Stomach (tissue), 4 donors: Measurements from ENCODE around the gene LRRC75B.

Experiments
- EP300 ChIP-seq: sonication (generic); formaldehyde crosslinking; IDR thresholded peaks from one replicate; pipeline ENCODE4 v1.6.1; 2017; ENCODE audit warnings: antibody characterized with exemption
- POLR2A ChIP-seq, 4 donors: fragments of 450-650 bp; IDR thresholded peaks; one replicate each; pipeline ENCODE4 v1.6.1; 2016; ENCODE audit warnings: antibody characterized with exemption in 4 of 4, control low read depth in 2 of 4, mild to moderate bottlenecking in 1 of 4, moderate library complexity in 1 of 4
- TF ChIP-seq, protein P1 (sequence below), 7 experiments: fragments of 450-650 bp in 4 of 7; fragments of 200-600 bp in 3 of 7; sonication (generic) in 3 of 7; IDR thresholded peaks; one replicate each; pipeline ENCODE4 v1.5.1; 2016 to 2019; ENCODE audit warnings: antibody characterized with exemption in 7 of 7, control low read depth in 2 of 7, mild to moderate bottlenecking in 1 of 7

DNA sequence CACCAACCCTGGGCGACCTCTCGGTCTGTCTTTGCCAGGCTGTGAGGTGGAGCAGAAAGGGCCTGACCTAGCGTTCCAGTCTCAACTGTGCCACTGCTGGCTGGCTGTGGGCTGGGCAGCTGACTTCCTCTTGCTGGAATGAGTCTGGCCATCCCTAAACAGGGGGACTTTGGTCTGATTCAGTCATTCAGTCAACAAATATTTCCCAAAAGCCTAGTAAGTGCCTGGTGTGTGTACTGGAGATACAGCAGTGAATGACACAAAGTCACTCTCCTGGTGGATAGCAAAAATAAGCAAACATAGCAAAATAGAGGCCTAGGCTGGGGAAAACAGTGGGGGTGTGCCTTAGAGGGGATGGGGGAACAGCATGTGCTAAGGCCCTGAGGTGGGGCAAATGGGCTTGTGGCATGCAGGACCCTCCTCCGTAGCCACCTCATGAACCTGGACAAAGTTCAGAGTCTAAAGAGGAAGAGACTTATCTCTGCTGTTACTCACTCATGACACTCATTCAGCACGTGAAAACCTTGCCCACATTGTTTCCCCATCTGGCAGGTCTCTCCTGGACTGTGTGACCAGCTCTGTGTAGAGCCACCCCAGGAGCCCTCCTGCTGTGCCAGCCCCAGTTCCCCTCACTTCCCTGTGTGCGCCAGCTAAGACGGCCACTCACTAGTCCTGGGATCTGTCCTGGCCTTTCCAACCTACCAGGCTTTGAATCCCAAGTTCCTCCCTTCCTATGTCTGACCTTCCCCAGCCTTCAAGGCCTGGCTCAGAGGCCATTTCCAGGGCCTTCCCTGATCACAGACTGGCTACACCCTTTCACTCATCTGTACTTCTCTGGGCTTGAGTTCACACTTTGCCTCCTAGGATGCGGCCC, 42.6 kb downstream of the LRRC75B start:
- TF ChIP-seq EP300 (no peak), POLR2A (IDR thresholded peaks at IDR 0.05) (no peak)
- TF ChIP-seq, protein P1, sequence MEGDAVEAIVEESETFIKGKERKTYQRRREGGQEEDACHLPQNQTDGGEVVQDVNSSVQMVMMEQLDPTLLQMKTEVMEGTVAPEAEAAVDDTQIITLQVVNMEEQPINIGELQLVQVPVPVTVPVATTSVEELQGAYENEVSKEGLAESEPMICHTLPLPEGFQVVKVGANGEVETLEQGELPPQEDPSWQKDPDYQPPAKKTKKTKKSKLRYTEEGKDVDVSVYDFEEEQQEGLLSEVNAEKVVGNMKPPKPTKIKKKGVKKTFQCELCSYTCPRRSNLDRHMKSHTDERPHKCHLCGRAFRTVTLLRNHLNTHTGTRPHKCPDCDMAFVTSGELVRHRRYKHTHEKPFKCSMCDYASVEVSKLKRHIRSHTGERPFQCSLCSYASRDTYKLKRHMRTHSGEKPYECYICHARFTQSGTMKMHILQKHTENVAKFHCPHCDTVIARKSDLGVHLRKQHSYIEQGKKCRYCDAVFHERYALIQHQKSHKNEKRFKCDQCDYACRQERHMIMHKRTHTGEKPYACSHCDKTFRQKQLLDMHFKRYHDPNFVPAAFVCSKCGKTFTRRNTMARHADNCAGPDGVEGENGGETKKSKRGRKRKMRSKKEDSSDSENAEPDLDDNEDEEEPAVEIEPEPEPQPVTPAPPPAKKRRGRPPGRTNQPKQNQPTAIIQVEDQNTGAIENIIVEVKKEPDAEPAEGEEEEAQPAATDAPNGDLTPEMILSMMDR (IDR thresholded peaks at IDR 0.05): no peak
